ENCODE measurements around the gene RABGAP1L.
"Not testable (repeated sequence)": the region's sequence is repeated elsewhere in the genome, so short reads cannot be mapped to it uniquely, and the experiment has no call there.

Gene RABGAP1L

GRCh38 chr1:174135211-174135610, 24.1 kb upstream of the RABGAP1L start:
- DNase-seq (ENCODE audit: low spot score in 2 of 2) = no peak
- no peak overlapping the region for H3K27ac Mint-ChIP-seq (ENCODE audit: low read depth)
- no peaks in the 10 kb centered on the region for H3K9me3 Mint-ChIP-seq
- no peak for ATAC-seq (replicated peaks; ENCODE audit: extremely low read depth, poor library complexity, severe bottlenecking)
- no peaks in the 10 kb centered on the region for H3K27me3 Mint-ChIP-seq
- H3K4me1 Mint-ChIP-seq = no peaks in the 10 kb centered on the region
- no peak overlapping the region for H3K4me3 Mint-ChIP-seq
- H3K36me3 Mint-ChIP-seq (ENCODE audit: insufficient read depth) = no peaks in the 10 kb centered on the region

GRCh38 chr1:174136714-174137113, 22.6 kb upstream of the RABGAP1L start:
- Mint-ChIP-seq H3K36me3 (ENCODE audit: insufficient read depth) (no peaks in the 10 kb centered on the region), H3K4me3 (no peak overlapping the region), H3K4me1 (no peaks in the 10 kb centered on the region), H3K27ac (ENCODE audit: low read depth) (no peak overlapping the region), H3K27me3 (no peaks in the 10 kb centered on the region), H3K9me3 (no peaks in the 10 kb centered on the region)
- DNase-seq (ENCODE audit: low spot score in 2 of 2) (no peak), ATAC-seq (replicated peaks; ENCODE audit: extremely low read depth, poor library complexity, severe bottlenecking) (no peak)

GRCh38 chr1:174142836-174143235, 16.5 kb upstream of the RABGAP1L start:
- Mint-ChIP-seq H3K27ac (ENCODE audit: low read depth) (no peak overlapping the region), H3K9me3 (no peaks in the 10 kb centered on the region), H3K36me3 (ENCODE audit: insufficient read depth) (no peaks in the 10 kb centered on the region), H3K4me3 (no peak overlapping the region), H3K27me3 (no peaks in the 10 kb centered on the region), H3K4me1 (no peaks in the 10 kb centered on the region)
- DNase-seq (ENCODE audit: low spot score in 2 of 2) (no peak), ATAC-seq (replicated peaks; ENCODE audit: extremely low read depth, poor library complexity, severe bottlenecking) (no peak)

GRCh38 chr1:174143727-174144396, 15.5 kb upstream of the RABGAP1L start:
- not testable (repeated sequence) for H3K4me3 Mint-ChIP-seq; H3K27me3 Mint-ChIP-seq; H3K4me1 Mint-ChIP-seq; H3K36me3 Mint-ChIP-seq (ENCODE audit: insufficient read depth); H3K27ac Mint-ChIP-seq (ENCODE audit: low read depth); H3K9me3 Mint-ChIP-seq; DNase-seq (ENCODE audit: low spot score in 2 of 2)
- ATAC-seq (replicated peaks; ENCODE audit: extremely low read depth, poor library complexity, severe bottlenecking) = peak; percentile 40

- not testable (repeated sequence) for ATAC-seq (replicated peaks; ENCODE audit: extremely low read depth, poor library complexity, severe bottlenecking); H3K27me3 Mint-ChIP-seq; H3K4me1 Mint-ChIP-seq; H3K4me3 Mint-ChIP-seq; H3K9me3 Mint-ChIP-seq; H3K36me3 Mint-ChIP-seq (ENCODE audit: insufficient read depth); H3K27ac Mint-ChIP-seq (ENCODE audit: low read depth); DNase-seq (ENCODE audit: low spot score in 2 of 2)
Observed at GRCh38 chr1:174144397-174144783, 14.9 kb upstream of the RABGAP1L start.

- H3K4me3 Mint-ChIP-seq = no peak overlapping the region
- no peaks in the 10 kb centered on the region for H3K9me3 Mint-ChIP-seq
- no peak for DNase-seq (ENCODE audit: low spot score in 2 of 2)
- peaks cover 8% of the 10 kb centered on the region for H3K4me1 Mint-ChIP-seq
- no peaks in the 10 kb centered on the region for H3K27me3 Mint-ChIP-seq
- H3K27ac Mint-ChIP-seq (ENCODE audit: low read depth) = no peak overlapping the region
- H3K36me3 Mint-ChIP-seq (ENCODE audit: insufficient read depth) = peaks cover 2% of the 10 kb centered on the region
- no peak for ATAC-seq (replicated peaks; ENCODE audit: extremely low read depth, poor library complexity, severe bottlenecking)
Observed at GRCh38 chr1:174149216-174149615, 10.1 kb upstream of the RABGAP1L start.

- Mint-ChIP-seq H3K4me3 (no peak overlapping the region), H3K9me3 (no peaks in the 10 kb centered on the region), H3K27ac (ENCODE audit: low read depth) (no peak overlapping the region), H3K27me3 (no peaks in the 10 kb centered on the region), H3K36me3 (ENCODE audit: insufficient read depth) (peaks cover 2% of the 10 kb centered on the region), H3K4me1 (peaks cover 8% of the 10 kb centered on the region)
- no peak for ATAC-seq (replicated peaks; ENCODE audit: extremely low read depth, poor library complexity, severe bottlenecking)
- no peak for DNase-seq (ENCODE audit: low spot score in 2 of 2)
Observed at GRCh38 chr1:174150499-174150898, 8.8 kb upstream of the RABGAP1L start.

GRCh38 chr1:174152427-174152826, 6.9 kb upstream of the RABGAP1L start:
- Mint-ChIP-seq H3K9me3 (no peaks in the 10 kb centered on the region), H3K36me3 (ENCODE audit: insufficient read depth) (peaks cover 4% of the 10 kb centered on the region), H3K4me1 (peaks cover 21% of the 10 kb centered on the region), H3K27me3 (no peaks in the 10 kb centered on the region), H3K27ac (ENCODE audit: low read depth) (peak overlapping the region; percentile 96), H3K4me3 (no peak overlapping the region)
- ATAC-seq (replicated peaks; ENCODE audit: extremely low read depth, poor library complexity, severe bottlenecking) (no peak), DNase-seq (ENCODE audit: low spot score in 2 of 2) (no peak)

GRCh38 chr1:174153085-174153824, 6.1 kb upstream of the RABGAP1L start:
- Mint-ChIP-seq H3K4me3 (no peak overlapping the region), H3K9me3 (no peaks in the 10 kb centered on the region), H3K27me3 (no peaks in the 10 kb centered on the region), H3K4me1 (peaks cover 29% of the 10 kb centered on the region), H3K27ac (ENCODE audit: low read depth) (peak overlapping the region; percentile 96), H3K36me3 (ENCODE audit: insufficient read depth) (peaks cover 4% of the 10 kb centered on the region)
- DNase-seq (ENCODE audit: low spot score in 2 of 2) = no peak
- ATAC-seq (replicated peaks; ENCODE audit: extremely low read depth, poor library complexity, severe bottlenecking) = peak; percentile 93

- ATAC-seq (replicated peaks; ENCODE audit: extremely low read depth, poor library complexity, severe bottlenecking) (no peak), DNase-seq (ENCODE audit: low spot score in 2 of 2) (no peak)
- H3K27ac Mint-ChIP-seq (ENCODE audit: low read depth) = peak overlapping the region; percentile 96
- H3K36me3 Mint-ChIP-seq (ENCODE audit: insufficient read depth) = peaks cover 5% of the 10 kb centered on the region
- no peaks in the 10 kb centered on the region for H3K27me3 Mint-ChIP-seq
- H3K9me3 Mint-ChIP-seq = no peaks in the 10 kb centered on the region
- peaks cover 34% of the 10 kb centered on the region for H3K4me1 Mint-ChIP-seq
- no peak overlapping the region for H3K4me3 Mint-ChIP-seq
Observed at GRCh38 chr1:174153825-174154107, 5.6 kb upstream of the RABGAP1L start.

- peaks cover 15% of the 10 kb centered on the region for H3K36me3 Mint-ChIP-seq (ENCODE audit: insufficient read depth)
- no peak overlapping the region for H3K4me3 Mint-ChIP-seq
- peak overlapping the region; percentile 62 for H3K27ac Mint-ChIP-seq (ENCODE audit: low read depth)
- no peak for DNase-seq (ENCODE audit: low spot score in 2 of 2)
- ATAC-seq (replicated peaks; ENCODE audit: extremely low read depth, poor library complexity, severe bottlenecking) = no peak
- no peaks in the 10 kb centered on the region for H3K27me3 Mint-ChIP-seq
- peaks cover 51% of the 10 kb centered on the region for H3K4me1 Mint-ChIP-seq
- no peaks in the 10 kb centered on the region for H3K9me3 Mint-ChIP-seq
Observed at GRCh38 chr1:174156437-174156836, 2.9 kb upstream of the RABGAP1L start.

GRCh38 chr1:174157157-174157806, 2.0 kb upstream of the RABGAP1L start:
- Mint-ChIP-seq H3K36me3 (ENCODE audit: insufficient read depth) (peaks cover 15% of the 10 kb centered on the region), H3K27me3 (no peaks in the 10 kb centered on the region), H3K9me3 (no peaks in the 10 kb centered on the region), H3K4me3 (peak overlapping the region; percentile 23), H3K27ac (ENCODE audit: low read depth) (peak overlapping the region; percentile 62), H3K4me1 (peaks cover 59% of the 10 kb centered on the region)
- DNase-seq (ENCODE audit: low spot score in 2 of 2) (peak in 1 of 2 donors; percentile 25), ATAC-seq (replicated peaks; ENCODE audit: extremely low read depth, poor library complexity, severe bottlenecking) (peak; percentile 6)

GRCh38 chr1:174158767-174159251, 511 bp upstream of the RABGAP1L start:
- Mint-ChIP-seq H3K36me3 (ENCODE audit: insufficient read depth) (peaks cover 14% of the 10 kb centered on the region), H3K27ac (ENCODE audit: low read depth) (peak overlapping the region; percentile 83), H3K9me3 (no peaks in the 10 kb centered on the region), H3K4me3 (peak overlapping the region; percentile 97), H3K27me3 (no peaks in the 10 kb centered on the region), H3K4me1 (peaks cover 61% of the 10 kb centered on the region)
- ATAC-seq (replicated peaks; ENCODE audit: extremely low read depth, poor library complexity, severe bottlenecking) (peak; percentile 22), DNase-seq (ENCODE audit: low spot score in 2 of 2) (peak in 1 of 2 donors; percentile 24)

All from central memory CD8-positive, alpha-beta T cell (primary cell).